A204.1 (cell line): ENCODE data around the gene C19orf47.

ENCODE experiments used
- FAIRE-seq: peaks from 2 replicates; lab custom pipeline; 2012; peaks lifted over from hg19 to GRCh38; lab: Jason Lieb, UNC

Gene C19orf47

DNA sequence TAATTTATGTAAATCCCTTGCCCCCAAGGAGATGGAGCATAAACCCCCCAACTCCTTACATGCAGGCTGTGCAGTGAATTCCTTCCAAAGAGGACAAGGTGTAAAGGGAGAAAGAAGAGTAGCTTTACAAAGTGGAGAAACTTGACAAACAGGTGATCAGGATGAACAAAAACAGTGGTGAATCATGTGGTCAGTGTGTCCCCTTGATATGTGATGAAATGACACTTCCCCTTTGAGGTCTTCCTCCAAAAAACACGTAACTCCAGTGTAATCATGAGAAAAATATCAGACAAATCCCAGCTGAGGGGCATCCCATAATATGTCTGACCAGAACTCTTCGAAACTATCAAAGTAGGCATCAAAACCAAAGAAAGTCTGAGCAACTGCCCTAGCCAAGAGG, 33.5 kb downstream of the C19orf47 start:
- no peak for FAIRE-seq

GRCh38 chr19:40313229-40313983, 34.8 kb downstream of the C19orf47 start:
- no peak for FAIRE-seq

- FAIRE-seq: no peak
Measured at GRCh38 chr19:40312533-40312932, 35.7 kb downstream of the C19orf47 start.

DNA sequence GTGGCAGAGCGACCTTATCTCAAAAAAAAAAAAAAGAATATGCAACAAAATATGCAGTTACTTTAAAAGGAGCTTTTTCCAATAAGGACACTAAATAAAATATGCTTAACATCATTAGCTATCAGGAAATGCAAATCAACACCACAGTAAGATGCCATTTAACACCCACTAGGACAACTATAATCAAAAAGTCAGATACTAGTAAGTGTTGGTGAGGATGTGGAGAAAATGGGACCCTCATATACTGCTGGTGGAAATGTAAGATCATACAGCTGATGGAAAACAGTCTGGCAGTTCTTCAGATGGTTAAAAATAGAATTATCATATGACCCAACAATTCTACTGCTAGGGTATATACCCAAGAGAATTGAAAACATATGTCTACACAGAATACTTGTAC, 38.5 kb downstream of the C19orf47 start:
- no peak for FAIRE-seq

DNA sequence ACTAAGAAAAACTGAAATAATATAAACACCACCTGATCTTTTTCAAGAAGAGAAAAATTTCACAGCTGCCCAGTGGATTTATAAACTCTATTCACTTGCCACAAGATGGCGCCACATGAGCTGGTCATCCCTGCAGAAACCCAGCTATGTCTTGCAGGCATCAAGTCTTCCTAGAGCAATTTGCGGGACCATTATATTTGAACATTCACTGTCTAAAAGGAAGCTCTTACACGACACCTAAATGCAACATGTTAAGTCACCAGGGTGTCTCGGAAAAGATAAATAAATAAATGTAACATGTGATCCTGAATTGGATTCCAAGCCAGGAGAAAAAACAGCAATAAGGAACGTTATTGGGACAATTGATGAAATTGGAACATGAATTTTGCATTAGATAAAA, 42.8 kb downstream of the C19orf47 start:
- FAIRE-seq: peak; percentile 98

DNA sequence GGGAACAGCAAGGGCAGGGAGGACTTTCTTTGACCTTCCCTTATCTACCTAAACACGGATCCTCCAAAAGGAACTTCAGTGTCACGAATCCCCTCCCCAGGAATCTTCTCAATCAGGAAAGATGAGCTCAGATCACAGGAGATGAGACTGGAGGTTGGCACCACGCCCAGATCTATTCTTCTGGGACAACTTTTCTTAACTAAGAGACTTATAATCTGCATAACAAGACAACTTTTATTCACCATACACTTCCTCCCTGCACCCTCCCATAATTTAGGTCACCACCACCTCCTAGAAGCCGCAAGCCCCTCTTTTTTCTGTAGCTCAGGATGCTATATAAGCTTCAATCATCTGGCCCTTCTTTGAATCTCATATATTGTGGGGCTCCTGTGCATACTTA, 43.9 kb downstream of the C19orf47 start:
- no peak for FAIRE-seq

- no peak for FAIRE-seq
Measured at GRCh38 chr19:40303765-40304164, 44.4 kb downstream of the C19orf47 start.

- FAIRE-seq: no peak
Measured at GRCh38 chr19:40302224-40303011, 45.8 kb downstream of the C19orf47 start.

GRCh38 chr19:40300668-40301067, 47.5 kb downstream of the C19orf47 start:
- FAIRE-seq: no peak

- FAIRE-seq: no peak
Measured at GRCh38 chr19:40298026-40298425, 50.2 kb downstream of the C19orf47 start.

GRCh38 chr19:40294560-40294959, 53.6 kb downstream of the C19orf47 start:
- no peak for FAIRE-seq

DNA sequence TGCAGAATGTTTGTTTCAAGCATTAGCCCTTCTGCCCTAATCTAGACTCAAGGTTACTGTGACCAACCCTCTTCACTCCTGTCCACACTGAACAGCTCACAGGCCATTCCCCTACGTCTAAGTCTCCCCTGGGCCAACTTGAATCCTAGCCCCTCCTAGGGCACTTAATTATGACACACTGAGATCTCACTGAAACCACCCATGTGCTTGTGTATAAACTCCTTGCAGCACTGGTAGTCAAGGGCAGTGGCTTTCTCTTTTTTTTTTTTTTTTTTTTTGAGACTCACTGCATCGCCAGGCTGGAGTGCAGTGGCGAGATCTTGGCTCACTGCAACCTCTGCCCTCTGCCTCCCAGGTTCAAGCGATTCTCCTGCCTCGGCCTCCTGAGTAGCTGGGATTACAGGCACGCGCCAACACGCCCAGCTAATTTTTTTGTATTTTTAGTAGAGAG, 61.2 kb downstream of the C19orf47 start:
- no peak for FAIRE-seq

GRCh38 chr19:40286235-40286970, 61.8 kb downstream of the C19orf47 start:
- no peak for FAIRE-seq

DNA sequence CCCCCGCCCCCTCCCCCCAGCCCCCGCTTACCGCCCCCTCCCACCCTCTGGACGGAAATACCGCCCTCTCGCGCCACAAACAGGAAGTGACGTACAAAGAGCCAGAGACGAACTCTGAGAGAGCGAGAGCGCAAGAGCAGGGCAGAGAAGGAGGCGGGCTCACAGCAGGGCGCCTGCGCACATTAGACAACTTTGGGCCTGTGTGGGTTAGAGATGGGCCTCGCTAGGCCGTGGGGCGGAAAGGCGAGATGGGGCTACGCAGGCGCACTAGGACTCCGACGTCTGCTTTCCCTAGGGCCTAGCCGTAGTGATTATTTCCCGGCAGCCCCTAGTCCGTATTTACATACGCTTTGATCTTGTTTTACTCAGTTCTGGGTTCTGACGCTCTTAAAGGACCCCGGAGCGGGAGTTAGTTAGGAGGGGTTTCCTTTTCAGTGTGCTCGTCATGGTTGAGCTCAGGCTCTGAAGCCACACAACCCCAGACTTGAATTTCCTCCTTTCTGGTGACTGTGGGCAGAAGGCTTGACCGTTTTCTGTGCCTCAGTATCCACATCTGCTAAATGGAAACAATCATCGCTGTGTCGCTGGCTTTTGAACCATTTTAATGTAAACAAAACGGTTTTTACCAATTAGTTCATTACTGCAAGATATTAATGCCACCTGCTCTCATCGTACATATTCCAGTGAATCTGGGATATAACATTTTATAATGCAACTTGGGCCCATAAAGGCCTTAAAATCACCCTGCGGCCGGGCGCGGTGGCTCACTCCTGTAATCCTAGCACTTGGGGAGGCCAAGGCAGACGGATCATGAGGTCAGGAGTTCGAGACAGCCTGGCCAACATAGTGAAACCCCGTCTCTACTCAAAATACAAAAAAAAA, 62.6 kb downstream of the C19orf47 start:
- FAIRE-seq: peak; percentile 98

DNA sequence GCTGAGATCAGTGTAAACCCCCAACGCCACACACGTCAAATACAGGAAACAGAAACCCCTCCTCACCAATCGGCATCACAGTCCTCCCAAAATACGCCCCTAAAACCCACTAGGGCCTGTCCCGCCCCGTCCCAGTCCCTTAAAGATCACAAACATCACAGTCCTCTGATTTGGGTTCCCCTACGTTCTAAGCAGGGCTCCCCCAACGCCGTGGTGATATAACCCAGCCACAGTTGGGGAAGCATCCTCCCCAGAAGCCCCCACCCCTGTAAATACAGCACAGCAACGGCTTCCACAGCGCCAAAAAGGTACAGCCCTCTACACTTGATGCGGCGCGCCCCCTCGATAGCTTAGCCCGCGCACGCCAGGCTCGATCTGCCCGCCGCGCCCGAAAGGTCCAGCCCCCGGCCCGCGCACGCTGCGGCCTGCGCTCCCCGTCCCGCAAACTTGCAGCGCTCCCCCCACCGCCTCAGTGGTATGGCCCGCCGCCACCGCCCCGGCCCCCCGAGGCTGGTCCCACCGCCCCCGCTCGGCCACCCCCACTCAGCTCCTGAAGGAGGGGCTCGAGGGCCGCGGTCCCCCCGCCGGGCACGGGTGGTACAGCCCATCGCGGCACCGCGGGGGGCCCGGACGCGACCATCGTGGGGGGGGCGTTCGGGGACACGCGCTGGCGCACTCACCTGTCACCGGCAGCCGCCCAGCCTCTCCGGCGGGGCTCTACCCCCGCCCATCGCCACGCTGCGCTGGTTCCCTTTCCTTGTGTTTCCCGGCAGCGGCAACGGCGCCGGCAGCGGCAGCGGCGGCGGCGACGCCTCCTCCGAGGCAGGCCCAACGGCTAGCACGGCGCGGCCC, 63.5 kb downstream of the C19orf47 start, which contains the start of gene AKT2:
AKT2 (minus strand) TSS at position 845 of the 852 bp plus-strand sequence. CDS start 20,078 bp downstream, outside the sequence.
- no peak for FAIRE-seq

DNA sequence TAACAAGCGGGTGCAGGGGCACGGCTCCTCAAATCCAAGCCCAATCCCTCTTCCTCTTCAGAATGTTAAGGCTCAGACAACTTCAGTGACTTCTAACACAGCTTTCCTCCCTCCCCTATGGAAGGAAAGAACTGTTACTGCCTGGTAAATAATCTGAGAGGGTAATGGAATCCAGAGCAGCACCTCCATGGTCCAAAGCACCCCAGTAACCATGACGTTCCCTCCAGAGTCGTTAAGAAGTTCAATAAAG, 64.0 kb downstream of the C19orf47 start:
- no peak for FAIRE-seq

- FAIRE-seq: no peak
Measured at GRCh38 chr19:40283414-40284250, 64.6 kb downstream of the C19orf47 start.

DNA sequence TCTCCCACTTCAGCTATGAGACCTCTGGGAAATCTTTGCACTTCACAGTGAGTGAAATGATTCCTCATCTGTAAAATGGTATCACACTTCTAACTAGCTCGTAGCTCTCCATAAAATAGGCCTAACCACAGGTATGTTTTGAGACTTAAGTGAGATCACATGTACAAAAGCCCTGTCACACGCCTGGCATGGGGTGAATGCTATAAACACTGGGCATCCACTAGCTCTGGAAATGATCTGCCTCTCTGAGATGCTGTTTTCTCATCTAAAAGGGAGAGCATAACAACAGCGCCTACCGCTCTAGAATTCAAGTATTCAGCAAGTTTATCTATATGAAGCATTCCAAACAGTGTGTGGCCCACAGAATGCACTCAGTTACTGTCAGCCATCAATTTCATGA, 65.3 kb downstream of the C19orf47 start:
- no peak for FAIRE-seq

- no peak for FAIRE-seq
Measured at GRCh38 chr19:40282209-40282580, 66.0 kb downstream of the C19orf47 start.
